ENCODE measurements around the gene ELMOD1.

The ELMOD1 gene

GRCh38 chr11:107583629-107584195, 7.2 kb upstream of the ELMOD1 start:
- DNase-seq (ENCODE audit: low read depth), result no peak

- no peak for DNase-seq (ENCODE audit: low read depth)
These were observed 3.5 kb upstream of the ELMOD1 start for GRCh38 chr11:107587306-107587979.

GRCh38 chr11:107591378-107592230, 657 bp downstream of the ELMOD1 start:
- no peak for DNase-seq (ENCODE audit: low read depth)

- no peak for DNase-seq (ENCODE audit: low read depth)
These were observed 1.3 kb downstream of the ELMOD1 start for GRCh38 chr11:107592231-107592590.

- DNase-seq (ENCODE audit: low read depth), result no peak
These were observed 1.9 kb downstream of the ELMOD1 start for GRCh38 chr11:107592813-107593212.

- DNase-seq (ENCODE audit: low read depth), result no peak
These were observed 3.0 kb downstream of the ELMOD1 start for GRCh38 chr11:107593951-107594350.

GRCh38 chr11:107594736-107595135, 3.8 kb downstream of the ELMOD1 start:
- no peak for DNase-seq (ENCODE audit: low read depth)

- DNase-seq (ENCODE audit: low read depth), result no peak
These were observed 7.5 kb downstream of the ELMOD1 start for GRCh38 chr11:107598225-107599139.

GRCh38 chr11:107605061-107606006, 14.4 kb downstream of the ELMOD1 start:
- no peak for DNase-seq (ENCODE audit: low read depth)

GRCh38 chr11:107606141-107606540, 15.2 kb downstream of the ELMOD1 start:
- no peak for DNase-seq (ENCODE audit: low read depth)

- no peak for DNase-seq (ENCODE audit: low read depth)
These were observed 17.9 kb downstream of the ELMOD1 start for GRCh38 chr11:107608809-107609208.

- no peak for DNase-seq (ENCODE audit: low read depth)
These were observed 18.7 kb downstream of the ELMOD1 start for GRCh38 chr11:107609400-107610218.

GRCh38 chr11:107612445-107612844, 21.5 kb downstream of the ELMOD1 start:
- no peak for DNase-seq (ENCODE audit: low read depth)

GRCh38 chr11:107619926-107620325, 29.0 kb downstream of the ELMOD1 start:
- DNase-seq (ENCODE audit: low read depth), result no peak

- no peak for DNase-seq (ENCODE audit: low read depth)
These were observed 30.1 kb downstream of the ELMOD1 start for GRCh38 chr11:107621081-107621480.

- DNase-seq (ENCODE audit: low read depth), result no peak
These were observed 32.2 kb downstream of the ELMOD1 start for GRCh38 chr11:107623183-107623582.

- no peak for DNase-seq (ENCODE audit: low read depth)
These were observed 34.2 kb downstream of the ELMOD1 start for GRCh38 chr11:107624983-107625684.

- DNase-seq (ENCODE audit: low read depth), result no peak
These were observed 34.7 kb downstream of the ELMOD1 start for GRCh38 chr11:107625685-107625989.

- DNase-seq (ENCODE audit: low read depth), result no peak
These were observed 40.1 kb downstream of the ELMOD1 start for GRCh38 chr11:107631043-107631442.

- no peak for DNase-seq (ENCODE audit: low read depth)
These were observed 41.0 kb downstream of the ELMOD1 start for GRCh38 chr11:107631931-107632330.
